GM19238 (cell line): ENCODE measurements around the gene FAHD1.
"Not testable (repeated sequence)": the region's sequence is repeated elsewhere in the genome, so short reads cannot be mapped to it uniquely, and the experiment has no call there.

Source experiments
- DNase-seq: peaks from one replicate; pipeline ENCODE4 v3.0.0; 2011; ENCODE audit warnings: low spot score; ENCODE audit not compliant: insufficient read length

The FAHD1 gene

DNA sequence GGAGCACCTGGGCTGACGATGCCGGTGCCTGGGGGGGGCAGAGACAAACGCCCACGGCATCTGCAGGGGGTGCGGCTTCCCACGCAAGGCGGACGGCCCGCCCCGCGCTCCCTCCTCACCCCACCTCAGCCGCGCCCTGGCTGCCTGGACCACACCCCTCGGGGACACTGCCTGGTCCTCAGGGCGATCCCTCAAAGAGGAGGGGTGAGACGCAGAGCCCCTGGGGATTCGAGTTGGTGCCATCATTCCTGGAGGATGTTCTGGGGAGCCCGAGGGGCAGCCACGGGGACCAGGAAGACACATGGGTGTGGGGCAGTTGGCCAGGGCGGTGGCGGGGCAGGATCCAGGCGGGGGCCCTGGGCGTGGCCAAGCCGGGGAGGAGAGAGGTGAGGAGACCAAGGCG, 37.4 kb upstream of the FAHD1 start:
- no peak for DNase-seq

DNA sequence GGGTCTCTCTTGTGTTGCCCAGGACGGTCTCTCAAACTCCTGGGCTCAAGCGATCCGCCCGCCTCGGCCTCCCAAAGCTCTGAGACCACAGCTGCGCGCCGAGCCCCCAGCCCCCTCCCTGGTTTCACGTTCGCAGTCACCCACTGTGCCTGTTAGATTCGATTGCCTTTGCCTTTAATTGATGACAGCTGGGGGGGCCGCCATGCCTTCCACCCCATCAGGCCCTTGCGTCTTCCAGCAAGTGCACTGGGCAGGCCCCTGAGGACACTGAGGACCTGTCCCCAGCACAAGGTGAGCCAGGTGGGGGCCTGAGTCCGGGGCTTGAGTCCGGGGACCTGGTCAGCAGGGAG, 36.8 kb upstream of the FAHD1 start:
- no peak for DNase-seq

DNA sequence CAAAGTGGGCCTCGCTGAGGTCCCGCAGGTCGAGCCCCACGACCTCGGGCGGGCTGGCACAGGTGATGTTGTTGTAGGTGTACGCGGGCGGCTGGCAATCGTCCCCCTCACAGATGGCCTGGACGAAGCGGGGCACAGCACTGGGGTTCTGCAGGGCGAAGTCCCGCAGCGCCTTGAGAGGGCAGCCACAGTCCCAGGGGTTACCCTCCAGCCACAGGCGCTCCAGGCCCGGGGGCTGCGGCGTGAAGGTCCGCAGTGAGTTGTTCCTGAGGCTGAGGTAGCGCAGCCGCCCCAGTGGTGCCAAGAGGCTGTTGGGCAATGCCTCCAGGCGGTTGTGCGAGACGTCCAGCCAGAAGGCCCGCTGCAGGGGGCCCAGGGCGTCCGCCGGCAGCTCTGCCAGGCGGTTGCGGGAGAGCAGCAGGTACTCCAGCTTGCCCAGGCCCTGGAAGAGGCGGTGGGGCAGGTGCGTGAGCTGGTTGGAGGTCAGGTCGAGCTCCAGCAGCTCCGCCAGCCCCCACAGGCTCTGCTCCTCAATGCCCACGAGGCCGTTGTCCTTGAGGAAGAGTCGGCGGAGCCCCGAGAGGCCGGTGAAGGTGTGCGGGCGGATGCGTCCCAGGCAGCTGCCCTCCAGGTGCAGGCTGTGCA, 36.3 kb upstream of the FAHD1 start:
- DNase-seq, result no peak

DNA sequence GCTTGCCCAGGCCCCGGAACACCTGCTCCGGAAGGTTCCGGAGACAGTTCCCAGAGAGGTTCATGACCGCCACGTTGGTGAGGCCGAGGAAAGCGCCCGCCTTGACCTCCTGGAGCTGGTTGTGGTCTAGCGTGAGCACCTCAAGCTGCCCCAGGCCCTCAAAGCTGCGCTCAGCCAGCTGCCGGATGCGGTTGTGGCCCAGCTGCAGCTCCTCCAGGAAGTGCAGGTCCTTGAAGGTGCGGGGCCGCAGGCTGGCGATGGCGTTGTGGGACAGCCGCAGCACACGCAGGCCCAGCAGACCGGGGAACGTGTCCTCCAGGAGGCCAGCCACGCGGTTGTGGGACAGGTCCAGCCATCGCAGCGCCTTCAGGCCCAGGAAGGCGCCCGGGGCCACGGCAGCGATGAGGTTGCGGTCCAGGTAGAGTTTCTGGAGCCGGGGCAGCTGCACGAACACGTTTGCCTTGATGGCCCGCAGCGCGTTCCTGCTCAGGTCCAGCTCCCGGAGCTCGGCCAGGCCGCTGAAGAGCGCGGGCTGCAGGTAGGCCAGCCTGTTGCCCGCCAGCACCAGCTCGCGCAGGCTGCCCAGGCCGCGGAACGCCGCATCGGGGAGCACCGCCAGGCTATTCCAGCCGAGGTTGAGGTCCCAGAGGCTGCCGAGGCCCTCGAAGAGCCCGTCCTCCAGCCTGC, 35.6 kb upstream of the FAHD1 start:
- DNase-seq, result no peak

DNA sequence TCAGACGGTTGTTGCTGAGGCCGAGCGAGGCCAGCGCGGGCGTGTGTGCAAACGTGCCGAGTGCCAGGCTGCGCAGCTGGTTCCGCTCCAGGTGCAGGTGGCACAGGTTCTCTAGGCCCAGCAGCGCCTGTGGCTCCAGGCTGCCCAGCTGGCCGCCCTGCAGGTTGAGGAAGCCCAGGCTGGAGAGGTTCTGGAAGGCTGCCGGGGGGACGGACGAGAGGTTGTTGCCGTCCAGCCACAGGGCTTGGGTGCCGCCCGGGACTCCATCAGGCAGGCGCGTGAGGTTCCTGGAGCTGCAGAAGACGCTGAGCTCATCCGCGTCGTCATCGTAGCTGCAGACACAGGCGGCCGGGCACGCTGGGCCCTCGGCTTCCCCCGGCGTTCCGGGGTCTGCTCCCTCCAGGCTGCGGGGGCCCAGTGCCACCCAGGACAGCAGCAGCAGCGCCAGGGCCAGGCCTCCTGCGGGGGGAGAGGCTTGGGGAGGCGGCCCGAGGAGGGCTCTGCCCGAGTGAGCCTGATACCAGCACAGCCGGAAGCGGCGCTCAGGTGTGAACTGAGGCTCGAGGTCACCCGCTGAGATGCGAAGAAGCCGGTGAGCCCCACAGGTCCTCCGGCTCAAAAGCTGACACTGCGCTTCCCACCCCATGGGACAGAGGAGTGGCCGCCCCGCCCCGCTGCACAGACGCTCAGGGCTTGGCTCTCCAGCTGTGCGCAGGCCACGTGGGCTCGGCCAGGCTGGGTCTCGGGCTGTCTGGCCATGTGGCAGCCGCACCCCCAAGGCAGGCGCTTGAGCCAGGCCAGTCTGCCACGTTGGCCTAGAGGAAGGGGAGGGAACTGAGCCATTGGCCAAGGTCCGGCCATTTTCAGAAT, 34.8 kb upstream of the FAHD1 start:
- DNase-seq, result no peak

DNA sequence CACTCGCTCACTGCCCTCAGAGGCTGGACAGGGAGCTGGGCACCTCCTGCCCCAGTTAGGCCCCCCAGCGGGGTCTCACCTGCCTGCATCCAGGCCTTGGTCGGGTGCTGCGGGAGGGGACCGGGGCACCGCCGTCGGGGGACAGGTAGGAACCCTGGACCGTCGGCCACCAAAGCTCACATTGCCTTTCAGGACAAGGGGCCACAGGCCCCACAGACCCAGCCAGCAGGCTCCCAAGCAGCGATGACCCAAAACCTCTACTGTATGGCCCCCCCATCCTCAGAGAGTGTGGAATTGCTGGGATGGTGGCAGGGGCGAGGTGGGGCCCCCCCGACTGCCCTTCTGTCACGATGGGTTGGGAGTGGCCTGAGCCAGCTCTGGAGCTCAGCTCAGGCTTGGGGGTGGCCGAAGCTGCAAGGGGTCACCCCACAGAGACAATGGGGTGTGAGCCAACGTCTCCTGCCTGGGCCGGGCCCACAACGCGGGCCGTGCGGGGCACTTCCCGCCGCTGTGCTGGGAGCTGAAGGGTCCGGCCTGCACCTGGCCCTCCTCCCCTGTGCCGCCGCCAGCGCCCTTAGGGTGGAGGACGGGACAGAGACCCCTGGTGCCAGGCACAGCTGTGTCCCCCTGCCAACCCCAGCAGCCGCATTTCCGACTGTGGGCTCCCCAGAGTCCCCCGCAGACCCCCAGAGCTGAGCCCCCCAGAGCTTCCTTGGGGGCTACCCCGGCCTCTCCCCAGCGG, 34.0 kb upstream of the FAHD1 start:
- DNase-seq, result no peak

DNA sequence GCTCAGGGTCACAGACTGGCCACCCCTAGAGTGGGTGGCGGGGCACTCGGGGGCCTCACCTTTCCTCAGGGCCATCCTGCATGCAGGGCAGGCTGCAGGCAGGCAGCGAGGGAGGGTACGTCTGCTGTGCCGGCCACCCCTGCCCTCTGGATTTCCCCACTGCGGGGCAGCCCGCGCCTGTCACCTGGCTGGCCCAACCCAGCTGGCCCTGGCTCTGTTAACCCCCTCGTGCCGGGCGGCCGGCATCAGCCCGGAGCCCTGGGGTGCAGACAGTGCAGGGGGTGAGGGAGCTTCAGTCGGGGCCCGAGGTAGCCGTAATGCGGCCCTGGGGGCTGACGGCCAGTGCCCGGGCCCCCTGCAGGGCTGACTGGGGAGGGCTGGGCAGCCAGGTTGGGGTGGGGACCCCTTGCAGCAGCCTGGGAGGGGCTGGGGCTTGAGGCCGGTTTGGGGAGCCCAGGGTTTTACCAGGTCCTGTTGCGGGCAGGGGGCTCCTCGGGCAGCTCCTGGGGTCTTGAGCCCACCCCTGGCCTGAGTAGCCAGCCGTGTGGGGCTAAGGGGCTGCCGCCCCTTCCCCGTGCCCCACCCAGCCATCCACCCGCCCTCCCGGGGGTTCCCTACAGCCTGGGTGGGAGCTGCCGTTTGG, 33.3 kb upstream of the FAHD1 start, which contains the start of gene IGFALS:
Gene IGFALS (minus strand): TSS at position 128 of the 643 bp plus-strand sequence. CDS start 53 bp downstream, at position 75.
- no peak for DNase-seq

DNA sequence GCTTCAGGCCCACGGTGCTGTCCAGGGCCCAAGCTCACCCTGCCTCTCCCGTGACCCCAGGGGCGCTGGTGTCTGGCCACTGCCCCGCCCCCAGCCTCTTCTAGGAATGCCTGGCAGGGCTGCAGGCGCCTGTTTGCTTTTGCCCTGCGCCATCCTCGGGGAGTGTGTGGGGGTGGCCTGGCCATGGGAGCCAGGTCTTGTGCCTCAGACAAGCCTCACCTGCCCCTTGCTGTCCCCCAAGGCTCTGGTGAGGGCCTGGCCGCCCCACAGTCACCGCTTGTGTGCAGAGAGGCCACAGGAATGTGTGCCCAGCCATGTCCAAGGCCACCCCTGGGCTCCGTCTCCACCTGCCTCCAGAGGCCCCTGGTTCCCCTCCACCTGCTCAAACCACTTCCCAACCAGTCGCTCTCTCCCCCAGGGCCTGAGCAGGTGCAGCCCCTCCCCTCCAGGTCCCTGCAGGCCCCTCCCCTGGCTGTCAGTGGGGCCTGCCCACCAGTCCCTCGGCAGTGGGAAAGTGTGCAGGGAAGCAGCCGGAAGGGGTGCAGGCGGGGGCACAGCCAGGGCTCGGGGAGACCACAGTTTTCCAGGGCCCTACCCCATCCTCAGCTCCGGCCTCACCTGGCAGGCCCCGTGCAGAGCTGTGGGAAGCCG, 32.7 kb upstream of the FAHD1 start:
- no peak for DNase-seq

DNA sequence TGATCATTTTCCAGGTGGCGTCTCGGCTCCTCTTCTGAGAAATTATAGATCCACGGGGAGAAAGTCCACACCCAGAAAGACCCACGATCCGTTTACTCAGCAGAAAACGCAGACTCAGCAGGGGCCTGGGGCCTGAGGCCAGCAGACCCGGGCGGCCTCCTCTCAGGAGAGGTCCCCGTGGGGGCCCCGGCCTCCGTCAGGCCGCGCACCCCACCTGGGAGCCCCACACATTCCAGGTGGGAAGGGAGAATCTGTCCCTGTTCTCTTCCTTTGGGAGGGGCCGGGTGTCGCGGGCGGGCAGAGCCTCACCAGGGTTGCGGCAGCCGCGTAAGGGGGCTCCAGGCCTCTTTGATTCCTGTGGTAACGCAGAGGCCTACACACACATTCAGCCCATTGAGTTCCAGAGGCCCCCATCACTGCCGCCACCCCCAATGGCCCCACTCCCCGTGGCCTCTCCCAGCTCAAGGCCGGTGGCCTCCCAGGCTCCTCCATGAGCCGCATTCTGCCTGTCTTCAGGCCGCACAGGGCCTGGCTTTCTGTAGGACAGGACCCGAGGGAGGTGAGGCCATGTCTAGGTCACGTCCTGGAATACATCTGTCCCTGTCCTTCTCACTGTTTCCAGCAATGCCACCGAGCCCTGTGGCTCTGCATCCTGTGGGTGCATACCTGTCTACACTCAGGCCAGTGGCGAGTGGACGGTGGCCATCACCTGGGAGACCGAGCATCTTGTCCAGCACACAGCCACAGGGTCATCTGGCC, 31.9 kb upstream of the FAHD1 start:
- DNase-seq, result no peak

DNA sequence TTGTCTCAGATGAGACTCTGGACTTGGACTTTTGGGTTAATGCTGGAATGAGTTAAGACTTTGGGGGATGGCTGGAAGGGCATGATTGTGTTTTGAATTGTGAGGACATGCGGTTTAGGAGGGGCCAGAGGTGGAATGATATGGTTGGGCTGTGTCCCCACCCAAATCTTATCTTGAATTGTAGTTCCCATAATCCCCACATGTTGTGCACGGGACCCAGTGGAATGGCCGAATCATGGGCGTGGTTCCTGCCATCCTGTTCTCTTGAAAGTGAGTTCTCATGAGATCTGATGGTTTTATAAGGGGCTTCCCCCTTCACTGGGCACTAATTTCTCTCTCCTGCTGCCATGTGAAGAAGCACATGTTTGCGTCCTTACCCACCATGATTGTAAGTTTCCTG, 27.7 kb upstream of the FAHD1 start:
- DNase-seq, result not testable (repeated sequence)

DNA sequence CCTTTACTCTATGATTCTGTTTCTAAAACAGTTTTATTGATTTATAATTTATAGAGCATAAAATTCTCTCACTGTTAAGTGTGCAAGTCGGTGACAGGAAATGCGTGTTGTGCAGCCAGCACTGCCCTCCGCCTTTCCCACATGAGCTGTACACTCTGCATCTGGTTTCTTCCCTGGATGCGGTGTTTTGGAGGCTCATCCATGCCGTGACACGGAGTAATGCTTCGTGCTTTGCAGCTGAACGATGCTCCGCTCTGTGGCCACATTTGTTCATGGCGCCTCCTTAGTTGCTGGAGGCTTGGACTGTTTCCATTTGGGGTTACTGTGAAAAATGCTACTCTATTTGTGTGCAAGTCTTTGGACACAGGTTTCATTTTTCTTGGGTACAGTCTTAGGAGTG, 26.3 kb upstream of the FAHD1 start:
- DNase-seq, result no peak

DNA sequence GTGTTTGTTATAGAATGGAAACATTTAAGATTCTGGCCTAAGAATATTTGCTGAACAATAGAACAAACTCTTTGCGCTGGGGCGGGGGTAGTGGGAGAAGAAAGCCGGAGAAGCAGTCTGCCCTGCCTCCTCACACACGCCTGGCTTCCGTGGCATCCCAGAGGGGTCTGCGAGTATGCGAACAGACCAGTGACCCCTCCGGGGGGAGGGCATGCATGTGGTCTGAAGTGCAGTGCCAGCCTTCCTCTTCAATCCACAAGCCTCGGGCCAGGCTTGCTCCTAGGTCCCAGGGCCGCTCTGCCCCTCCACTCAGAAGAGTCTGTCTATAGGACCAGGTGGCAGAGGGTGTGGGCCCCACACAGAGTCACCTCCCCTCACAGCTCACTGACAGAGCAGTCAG, 19.4 kb upstream of the FAHD1 start:
- DNase-seq, result no peak

DNA sequence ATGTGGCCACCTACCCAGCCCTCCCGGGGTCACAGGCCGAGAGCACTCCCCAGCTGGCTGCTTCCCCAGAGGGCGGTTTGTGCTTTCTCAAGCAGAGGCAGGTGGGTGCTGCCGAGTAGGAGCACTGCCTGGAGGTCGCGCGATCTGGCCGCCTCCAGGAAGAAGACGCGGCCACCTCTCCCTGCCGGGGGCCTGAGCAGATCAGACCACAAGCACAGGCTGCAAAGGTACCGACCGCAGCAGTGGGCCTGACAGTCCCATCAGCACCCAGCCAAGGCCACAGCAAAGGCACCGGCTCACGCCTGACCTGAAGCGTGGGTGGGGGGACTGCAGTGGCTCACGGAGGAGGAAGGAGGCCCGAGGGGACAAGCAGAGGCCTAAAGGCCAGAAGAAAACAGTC, 18.3 kb upstream of the FAHD1 start:
- DNase-seq, result no peak

DNA sequence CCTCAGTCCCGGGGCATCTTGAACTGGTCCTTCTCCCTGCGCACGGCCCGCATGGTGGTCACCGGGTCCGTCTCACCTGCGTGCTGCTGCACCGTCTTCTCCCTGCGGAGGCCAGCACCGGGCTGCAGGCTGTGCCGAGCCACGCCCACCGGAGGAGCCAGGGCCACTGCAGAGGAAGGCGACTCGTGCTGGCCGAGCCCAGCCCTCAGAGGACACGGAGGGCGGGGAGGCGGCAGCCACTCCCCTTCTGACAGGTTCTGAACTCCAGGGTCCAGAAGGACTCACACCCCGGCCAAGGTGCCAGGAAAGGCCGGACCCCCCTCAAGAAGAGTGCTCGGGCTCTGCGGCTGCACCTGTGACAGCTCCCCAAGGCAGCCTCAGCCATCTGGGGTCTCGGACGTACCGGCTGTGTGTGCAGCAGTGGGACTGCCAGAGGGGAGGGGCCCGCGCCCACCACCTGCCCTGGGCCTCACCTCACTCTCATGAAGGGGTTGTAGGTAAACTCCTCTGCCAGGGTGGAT, 17.7 kb upstream of the FAHD1 start:
- no peak for DNase-seq

DNA sequence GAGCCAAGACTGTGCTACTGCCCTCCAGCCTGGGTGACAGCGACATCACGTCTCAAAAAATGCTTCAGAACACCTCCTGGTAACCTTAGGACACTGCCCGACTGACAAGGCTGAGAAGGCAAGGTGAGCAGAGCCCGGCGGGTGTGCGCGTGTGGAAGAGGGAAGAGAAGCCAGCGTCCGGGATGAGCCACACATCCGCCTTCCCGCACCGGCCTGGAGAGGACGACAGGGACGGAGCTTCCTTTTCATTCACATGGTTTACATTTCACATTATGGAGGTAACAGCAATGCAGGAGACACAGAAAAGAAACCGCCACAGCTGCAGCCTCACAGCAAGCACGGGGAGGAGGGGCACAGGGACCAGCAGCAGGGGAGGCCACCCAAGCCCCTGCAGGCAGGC, 16.9 kb upstream of the FAHD1 start:
- no peak for DNase-seq

DNA sequence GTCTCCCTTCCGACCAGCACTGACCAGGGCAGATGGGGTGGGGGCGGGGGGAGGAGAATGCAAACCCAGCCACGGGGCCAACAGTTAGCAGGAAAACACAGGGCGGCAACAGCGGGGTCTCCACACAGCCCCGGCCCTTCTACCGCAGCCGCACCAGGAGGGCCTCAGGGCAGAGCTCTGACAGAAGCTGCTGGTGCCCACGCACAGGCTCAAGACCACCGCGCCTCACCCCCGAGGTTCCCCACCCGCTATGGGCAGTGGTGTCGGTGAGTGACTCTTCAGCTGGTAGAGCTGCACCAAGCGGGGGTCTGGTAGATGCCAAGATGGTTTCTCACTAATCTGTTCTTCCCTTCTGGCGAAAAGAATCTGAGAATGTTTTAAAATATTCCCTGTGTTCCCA, 16.5 kb upstream of the FAHD1 start:
- no peak for DNase-seq

DNA sequence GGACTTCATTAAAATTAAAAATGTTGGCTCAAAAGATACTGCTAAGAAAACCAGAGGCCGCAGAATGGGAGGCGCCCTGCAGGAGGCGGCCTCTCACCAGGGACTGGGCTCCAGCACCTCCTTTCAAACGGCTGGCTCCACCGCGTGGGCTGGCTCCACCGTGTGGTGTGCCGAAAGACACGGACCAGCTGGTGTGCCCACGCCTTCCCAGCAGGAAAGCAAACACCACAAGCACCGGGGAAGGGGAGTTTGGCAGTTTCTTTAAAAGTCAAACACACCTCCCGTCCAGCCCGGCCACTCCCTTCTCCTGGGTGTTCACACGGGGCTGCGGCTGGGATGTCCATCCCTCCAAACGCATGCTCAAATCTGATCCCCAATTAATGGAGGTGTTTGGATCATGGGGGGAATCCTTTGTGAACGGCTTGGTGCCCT, 14.3 kb upstream of the FAHD1 start:
- DNase-seq, result no peak

DNA sequence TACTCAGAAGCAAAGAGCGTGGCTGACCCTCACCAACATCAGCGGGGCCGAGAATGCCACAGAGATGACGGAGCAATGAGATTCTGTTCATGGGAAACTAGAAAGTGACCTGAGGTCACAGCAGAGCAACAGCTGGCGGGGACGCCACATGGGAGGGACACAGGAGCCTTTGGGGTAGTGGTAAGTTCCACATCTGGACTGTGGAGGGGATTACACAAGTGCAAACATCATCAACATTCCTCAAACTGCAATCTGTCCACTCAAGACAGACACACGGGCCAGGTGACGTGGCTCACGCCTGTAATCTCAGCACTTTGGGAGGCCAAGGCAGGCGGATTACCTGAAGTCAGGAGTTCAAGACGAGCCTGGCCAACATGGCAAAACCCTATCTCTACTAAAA, 11.5 kb upstream of the FAHD1 start:
- no peak for DNase-seq

DNA sequence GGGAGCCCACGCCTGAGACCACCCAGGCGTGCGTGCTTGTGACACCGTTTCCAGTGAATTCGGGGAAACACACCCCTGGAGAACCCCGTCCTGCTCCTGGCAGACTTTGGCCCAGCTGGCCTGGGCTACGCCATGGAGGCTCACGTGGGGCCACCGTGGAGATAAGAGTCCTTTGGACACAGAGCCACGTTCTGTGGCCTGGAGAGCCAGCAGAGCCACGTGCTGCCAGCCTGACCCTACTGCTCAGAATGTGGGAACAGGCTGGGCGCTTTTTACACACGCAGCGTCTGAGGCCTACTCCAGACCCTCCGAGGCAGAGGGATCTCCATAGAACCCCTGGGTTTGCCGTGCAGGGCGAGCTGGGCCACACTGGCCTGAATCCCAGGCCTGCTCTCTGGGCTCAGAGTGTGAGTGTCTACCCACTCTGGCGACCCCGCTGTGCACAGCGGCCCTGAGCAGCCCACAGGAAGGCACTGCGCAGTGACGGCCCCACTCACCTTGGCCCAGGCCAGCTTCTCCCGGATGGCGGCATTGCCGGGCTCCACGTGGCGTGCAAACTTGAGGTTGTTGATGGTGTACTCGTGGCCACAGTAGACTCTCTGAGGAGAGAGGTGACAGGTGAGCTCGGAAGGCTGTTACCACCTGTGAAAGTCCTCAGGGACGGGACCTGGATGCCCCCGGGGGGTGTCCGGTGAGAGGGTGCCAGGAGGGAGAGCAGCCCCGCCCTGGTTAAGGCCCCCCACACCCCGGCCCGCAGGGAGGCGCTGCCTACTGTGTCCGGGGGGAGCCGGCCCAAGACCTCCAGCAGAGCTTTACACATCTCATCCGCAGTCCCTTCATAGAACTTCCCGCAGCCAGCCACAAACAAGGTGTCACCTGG, 10.4 kb upstream of the FAHD1 start:
- DNase-seq, result no peak
